OCI-LY1 (cell line): Measurements from ENCODE around the gene LMBR1.

ENCODE experiments used
- EZH2 ChIP-seq: fragments of 200-600 bp; sonication (generic), shearing (Covaris generic); IDR thresholded peaks from 2 replicates; pipeline ENCODE4 v1.8.0; 2017; ENCODE audit warnings: borderline replicate concordance, mixed run types, mild to moderate bottlenecking, antibody characterized with exemption, low read length, moderate library complexity, mixed read lengths
- TF ChIP-seq, protein P1 (sequence below): fragments of 200-600 bp; sonication (generic), shearing (Covaris generic); IDR thresholded peaks from 2 replicates; pipeline ENCODE4 v1.5.1; 2017; ENCODE audit warnings: mild to moderate bottlenecking, antibody characterized with exemption, low read length, moderate library complexity, mixed read lengths

DNA sequence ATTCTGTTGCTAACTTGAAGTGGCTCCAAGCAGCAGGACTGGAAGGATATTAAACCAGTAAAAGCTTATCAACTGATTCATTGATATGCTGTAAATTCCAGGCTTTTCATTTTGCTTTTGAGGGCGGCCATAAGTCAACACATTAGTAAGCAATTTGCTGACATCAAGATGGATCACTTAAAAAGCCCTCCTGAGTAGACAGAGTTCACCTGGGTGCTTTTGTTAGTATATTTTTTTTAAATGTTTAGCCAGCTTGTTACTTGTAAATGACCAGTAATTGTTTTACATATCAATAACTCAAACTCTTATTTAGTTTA, 225.9 kb downstream of the LMBR1 start:
- TF ChIP-seq, protein P1, sequence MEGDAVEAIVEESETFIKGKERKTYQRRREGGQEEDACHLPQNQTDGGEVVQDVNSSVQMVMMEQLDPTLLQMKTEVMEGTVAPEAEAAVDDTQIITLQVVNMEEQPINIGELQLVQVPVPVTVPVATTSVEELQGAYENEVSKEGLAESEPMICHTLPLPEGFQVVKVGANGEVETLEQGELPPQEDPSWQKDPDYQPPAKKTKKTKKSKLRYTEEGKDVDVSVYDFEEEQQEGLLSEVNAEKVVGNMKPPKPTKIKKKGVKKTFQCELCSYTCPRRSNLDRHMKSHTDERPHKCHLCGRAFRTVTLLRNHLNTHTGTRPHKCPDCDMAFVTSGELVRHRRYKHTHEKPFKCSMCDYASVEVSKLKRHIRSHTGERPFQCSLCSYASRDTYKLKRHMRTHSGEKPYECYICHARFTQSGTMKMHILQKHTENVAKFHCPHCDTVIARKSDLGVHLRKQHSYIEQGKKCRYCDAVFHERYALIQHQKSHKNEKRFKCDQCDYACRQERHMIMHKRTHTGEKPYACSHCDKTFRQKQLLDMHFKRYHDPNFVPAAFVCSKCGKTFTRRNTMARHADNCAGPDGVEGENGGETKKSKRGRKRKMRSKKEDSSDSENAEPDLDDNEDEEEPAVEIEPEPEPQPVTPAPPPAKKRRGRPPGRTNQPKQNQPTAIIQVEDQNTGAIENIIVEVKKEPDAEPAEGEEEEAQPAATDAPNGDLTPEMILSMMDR, result no peak
- TF ChIP-seq EZH2, result no peak
